HG03196 (cell line): Measurements from ENCODE around the gene ANTKMT.
"Not testable (repeated sequence)": the region's sequence is repeated elsewhere in the genome, so short reads cannot be mapped to it uniquely, and the experiment has no call there.

Source experiments
- ATAC-seq: cut with Tn5 transposase; IDR thresholded peaks from one replicate; pipeline ENCODE4 v1.9.1; 2021; ENCODE audit not compliant: unreplicated experiment

ANTKMT gene

GRCh38 chr16:681746-682427 is 39.1 kb upstream of the ANTKMT start:
- ATAC-seq: no peak

- no peak for ATAC-seq
Measured at GRCh38 chr16:682493-683395, 38.2 kb upstream of the ANTKMT start.

GRCh38 chr16:683396-684070 is 37.4 kb upstream of the ANTKMT start:
- no peak for ATAC-seq

- ATAC-seq: peak; percentile 57
Measured at GRCh38 chr16:684071-684794, 36.7 kb upstream of the ANTKMT start, which contains the start of gene JMJD8. Gene JMJD8, minus strand, starts transcription at chr16:684334. Its CDS starts 15 bp downstream, at chr16:684319.

- no peak for ATAC-seq
Measured at GRCh38 chr16:684961-685696, 35.8 kb upstream of the ANTKMT start.

GRCh38 chr16:685967-686366 is 35.0 kb upstream of the ANTKMT start:
- no peak for ATAC-seq

GRCh38 chr16:686459-687260 is 34.3 kb upstream of the ANTKMT start:
- ATAC-seq: no peak

GRCh38 chr16:687499-687898 is 33.4 kb upstream of the ANTKMT start:
- no peak for ATAC-seq

- ATAC-seq: no peak
Measured at GRCh38 chr16:689175-689897, 31.6 kb upstream of the ANTKMT start.

GRCh38 chr16:691242-691641 is 29.7 kb upstream of the ANTKMT start:
- ATAC-seq: not testable (repeated sequence)

- ATAC-seq: no peak
Measured at GRCh38 chr16:692356-693108, 28.4 kb upstream of the ANTKMT start.

GRCh38 chr16:693364-693763 is 27.6 kb upstream of the ANTKMT start:
- ATAC-seq: no peak

GRCh38 chr16:693766-694165 is 27.2 kb upstream of the ANTKMT start:
- ATAC-seq: no peak

GRCh38 chr16:694187-694862 is 26.6 kb upstream of the ANTKMT start:
- ATAC-seq: no peak

GRCh38 chr16:694863-695354 is 26.0 kb upstream of the ANTKMT start:
- no peak for ATAC-seq

- no peak for ATAC-seq
Measured at GRCh38 chr16:695355-696089, 25.4 kb upstream of the ANTKMT start.
